NCI-H510A treated with DMSO at 0.1 percent for 48 hours (cell line): ENCODE measurements around the gene FAM237A.

Experiments used
- DNase-seq: peaks from one replicate; lab custom pipeline; 2025; lab: John Stamatoyannopoulos, UW

Gene FAM237A

GRCh38 chr2:206688990-206689389, 46.7 kb downstream of the FAM237A start:
- no peak for DNase-seq

GRCh38 chr2:206692971-206693370, 50.7 kb downstream of the FAM237A start:
- DNase-seq, result no peak

GRCh38 chr2:206693399-206694137, 51.3 kb downstream of the FAM237A start:
- DNase-seq, result peak; percentile 70

- no peak for DNase-seq
Observed at GRCh38 chr2:206696910-206697309, 54.6 kb downstream of the FAM237A start.

GRCh38 chr2:206698811-206699210, 56.5 kb downstream of the FAM237A start:
- no peak for DNase-seq
